ENCODE results near the gene HMCES.

The HMCES gene

DNA sequence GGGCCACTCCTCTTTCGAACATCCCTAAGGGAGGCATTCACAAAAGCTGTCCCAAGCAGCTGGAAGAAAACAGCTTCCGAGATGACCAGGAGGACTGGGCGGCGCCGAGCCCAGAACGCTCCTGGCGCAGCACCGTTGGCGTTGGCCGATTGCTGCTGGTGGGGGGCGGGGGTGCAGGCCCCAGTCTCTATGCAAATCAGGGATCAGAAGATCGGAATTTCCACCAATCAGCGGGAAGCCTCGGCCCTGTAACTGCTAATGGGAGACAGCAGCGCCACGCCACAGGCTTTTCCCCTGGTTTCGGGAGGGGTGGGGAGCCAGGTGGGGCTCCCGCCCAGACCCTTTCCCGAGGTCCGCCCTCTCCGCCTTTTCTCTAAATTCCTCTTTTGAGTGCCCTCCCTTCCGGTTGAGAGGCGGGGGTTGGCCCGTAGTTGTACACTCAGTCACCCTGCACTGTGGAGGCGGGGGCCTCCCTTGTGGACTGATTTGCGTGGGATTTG, 27.0 kb downstream of the HMCES start:
- no peak for DNase-seq

DNA sequence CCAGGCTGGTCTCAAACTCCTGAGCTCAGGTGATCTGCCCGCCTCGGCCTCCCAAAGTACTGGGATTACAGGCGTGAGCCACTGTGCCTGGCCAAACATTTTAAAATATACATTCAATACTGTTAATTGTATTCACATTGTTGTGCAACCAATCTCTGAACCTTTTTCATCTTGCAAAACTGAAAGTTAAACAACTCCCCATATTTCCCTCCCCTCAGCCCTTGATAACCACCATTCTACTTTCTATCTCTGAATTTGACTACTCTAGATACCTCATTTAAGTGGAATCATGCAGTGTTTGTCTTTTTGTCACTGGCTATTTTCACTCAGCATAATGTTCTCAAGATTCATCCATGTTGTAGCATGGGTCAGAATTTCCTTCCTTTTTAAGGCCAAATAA, 30.0 kb downstream of the HMCES start:
- no peak for DNase-seq

DNA sequence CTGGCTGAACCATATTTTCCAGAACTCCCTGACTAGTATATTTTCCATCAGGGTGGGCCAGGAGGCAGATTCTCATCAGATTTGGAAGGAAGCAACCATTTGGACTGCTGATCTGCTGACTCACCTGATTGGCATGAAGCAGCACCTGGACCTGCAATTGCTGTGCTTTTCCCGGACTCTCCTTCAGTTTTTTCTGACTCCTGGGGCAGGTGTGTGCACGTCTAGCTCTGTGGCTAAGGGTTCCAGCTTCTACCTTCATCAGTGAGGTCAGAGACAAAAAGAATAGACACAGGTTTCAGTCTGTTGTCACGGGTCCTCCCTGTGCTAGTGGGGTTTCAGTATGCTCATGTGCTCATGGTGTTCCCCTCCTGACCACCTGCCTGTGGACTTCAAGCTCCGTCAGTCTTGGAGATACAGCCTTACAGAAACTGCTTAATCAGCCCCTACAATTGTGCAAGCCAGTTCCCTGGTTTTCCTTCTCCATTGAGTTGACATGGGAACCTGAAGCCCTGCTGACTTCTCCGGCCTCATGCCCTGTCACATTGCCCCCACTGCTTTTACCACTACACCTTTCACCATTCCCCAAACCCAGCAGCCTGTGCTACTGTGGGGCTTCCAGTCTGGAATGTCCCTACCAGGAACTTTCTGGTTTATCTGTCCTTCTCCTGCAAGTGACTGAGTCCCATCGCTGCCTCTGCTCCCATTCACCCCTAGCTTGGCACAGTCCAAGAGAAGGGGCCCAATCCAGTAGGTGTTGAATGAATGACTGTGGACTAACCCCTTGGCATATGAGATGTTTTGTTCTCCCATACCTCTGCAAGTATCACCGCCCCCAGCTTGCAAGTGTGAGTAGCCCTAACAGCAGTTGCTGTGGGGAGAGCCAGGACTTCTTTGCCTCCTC, 31.7 kb downstream of the HMCES start:
- DNase-seq, result no peak

DNA sequence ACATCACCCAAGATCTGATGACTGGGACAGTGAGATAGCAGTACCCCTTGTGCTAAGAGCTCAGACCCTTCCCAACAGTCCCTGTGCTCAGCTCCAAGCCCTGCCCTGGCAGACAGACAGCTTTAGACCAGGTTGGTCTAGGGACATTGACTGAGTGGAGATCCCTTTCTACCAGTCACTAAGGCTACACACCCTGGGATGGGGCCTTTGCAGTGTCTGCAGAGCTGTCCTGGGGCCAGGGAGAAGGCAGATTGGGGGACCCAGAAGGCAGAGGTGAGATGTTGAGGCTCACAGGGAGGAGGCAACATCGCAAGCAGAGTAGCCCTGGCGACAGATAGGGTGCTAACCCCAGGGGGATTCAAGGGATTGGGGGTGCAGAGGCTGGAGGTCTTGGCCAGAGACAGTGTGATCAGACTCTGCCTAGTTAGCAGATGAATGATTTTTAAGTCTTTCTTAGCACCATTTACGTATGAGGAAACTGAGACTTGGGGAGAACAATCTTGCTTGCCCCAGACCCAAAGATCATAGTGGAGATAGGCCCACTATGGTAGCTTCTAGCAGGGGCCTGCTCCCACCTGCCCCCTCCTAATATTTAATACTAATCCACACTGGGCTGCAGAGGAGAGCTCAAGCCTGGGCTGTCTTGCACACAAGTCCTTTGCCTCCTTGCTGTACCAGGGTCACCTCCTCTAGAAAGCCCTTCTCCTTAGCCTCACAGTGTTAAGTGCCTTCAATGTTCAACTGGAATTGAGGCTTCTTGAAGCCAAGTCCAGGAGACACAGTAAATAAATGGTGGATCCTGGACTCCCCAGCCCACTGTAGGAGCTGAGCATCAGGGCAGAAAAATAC, 32.6 kb downstream of the HMCES start:
- no peak for DNase-seq

DNA sequence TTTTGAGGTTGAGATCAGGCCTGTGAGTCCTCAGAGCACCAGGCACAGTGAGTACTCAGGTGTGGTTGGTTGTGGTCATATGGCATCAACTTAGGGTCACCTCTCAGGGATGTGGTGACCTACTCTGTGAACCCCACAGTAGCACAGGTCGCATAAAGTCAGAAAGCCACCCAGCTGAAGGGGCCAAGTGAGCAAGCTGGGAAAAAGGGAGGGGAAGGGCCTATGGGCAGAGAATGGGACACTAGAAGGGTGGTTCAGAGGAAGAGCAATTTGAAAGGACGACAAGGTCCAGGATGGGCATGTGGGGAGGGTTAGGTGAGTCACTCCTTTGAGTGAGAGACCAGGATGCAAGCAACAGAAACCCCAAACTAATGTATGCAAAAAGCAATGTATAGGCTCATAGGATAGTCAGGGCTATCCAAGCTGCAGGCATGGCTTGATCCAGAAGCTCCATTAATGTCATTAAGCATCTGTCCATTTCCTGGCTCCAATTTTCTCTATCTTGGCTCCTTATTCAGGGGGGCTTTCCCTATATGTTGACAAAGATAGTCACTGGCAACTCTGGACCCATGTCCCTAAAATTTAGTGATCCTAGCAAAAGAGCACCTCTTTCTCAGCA, 33.5 kb downstream of the HMCES start:
- no peak for DNase-seq

DNA sequence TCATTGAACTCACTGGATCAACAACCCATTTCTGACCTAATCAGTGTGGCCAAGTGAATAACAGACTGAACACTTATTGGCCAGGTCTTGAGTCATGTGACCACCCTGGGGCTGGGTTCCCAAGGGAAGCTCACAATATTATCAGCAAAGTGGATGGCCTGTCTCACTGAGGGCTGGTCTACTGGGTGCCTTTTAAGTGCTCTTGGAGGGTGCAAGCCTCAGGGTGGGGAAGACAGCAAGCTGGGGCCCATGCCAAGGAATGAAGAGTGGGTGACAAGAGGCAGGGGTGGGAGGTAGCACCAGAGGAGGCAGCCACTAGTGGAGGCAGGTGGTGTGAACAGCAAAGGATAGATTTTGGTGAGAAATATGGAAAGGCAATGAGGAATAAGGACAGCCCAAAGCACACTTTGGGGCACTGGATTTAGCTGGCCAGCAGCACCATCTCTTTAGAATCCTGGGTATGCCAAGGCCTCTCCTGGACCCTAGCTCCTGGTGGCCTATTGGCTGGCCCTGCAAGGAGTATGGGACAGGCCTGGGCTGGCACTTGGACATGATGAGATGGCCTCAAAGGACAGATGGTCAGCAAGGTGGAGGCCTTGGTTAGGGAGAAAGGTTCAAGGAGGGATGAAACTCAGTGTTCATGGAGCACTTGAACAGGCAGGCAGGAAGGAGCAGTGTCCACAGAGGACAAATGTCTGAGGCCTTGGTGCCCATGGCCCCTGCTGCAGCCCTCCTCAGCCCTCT, 34.2 kb downstream of the HMCES start:
- no peak for DNase-seq

DNA sequence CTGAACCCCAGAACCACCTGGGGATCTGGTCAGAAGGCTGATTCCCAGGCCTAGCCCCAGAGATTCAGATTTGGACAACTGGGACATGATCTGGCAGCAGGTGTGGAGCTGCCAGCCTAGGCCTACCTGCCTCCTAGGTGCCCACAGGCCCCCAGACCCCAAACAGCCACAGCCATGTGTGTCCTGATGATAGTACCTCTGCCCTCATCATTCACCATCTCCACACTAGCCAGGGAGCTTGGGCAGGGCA, 34.7 kb downstream of the HMCES start:
- DNase-seq, result no peak

DNA sequence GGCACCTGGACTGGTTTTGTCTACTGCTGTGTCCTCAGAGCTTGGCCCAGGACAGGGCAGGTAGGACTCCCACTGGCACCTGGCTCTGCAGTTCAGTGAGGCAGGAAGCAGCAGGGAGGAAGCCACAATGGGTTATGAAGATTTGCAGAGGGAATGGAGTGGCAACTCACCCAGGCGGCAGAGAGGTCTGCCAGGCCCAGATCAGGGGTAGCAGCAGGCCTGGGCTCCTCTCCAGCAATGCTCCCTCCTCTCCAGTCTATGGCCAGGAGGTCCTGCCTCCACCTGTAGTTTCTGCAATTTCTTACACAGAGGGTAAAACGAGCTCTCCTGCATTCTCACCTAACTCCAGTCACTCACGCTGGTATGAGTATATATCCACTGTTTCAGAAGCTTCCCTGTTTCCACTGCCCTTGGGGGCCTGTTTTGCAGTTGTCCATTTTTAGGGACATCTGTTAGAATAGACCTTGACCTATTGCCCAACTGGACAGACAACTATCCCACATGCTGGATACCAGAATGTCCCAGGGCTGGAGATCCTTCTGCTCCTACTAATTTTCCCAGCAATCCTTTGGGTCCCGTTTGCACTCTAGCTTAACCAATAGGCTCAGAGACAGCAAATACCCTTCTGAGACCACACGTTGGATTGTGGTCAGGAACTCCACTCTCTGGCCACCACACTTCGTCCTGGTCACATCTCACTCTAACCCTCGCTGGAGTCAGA, 35.2 kb downstream of the HMCES start:
- DNase-seq, result no peak

DNA sequence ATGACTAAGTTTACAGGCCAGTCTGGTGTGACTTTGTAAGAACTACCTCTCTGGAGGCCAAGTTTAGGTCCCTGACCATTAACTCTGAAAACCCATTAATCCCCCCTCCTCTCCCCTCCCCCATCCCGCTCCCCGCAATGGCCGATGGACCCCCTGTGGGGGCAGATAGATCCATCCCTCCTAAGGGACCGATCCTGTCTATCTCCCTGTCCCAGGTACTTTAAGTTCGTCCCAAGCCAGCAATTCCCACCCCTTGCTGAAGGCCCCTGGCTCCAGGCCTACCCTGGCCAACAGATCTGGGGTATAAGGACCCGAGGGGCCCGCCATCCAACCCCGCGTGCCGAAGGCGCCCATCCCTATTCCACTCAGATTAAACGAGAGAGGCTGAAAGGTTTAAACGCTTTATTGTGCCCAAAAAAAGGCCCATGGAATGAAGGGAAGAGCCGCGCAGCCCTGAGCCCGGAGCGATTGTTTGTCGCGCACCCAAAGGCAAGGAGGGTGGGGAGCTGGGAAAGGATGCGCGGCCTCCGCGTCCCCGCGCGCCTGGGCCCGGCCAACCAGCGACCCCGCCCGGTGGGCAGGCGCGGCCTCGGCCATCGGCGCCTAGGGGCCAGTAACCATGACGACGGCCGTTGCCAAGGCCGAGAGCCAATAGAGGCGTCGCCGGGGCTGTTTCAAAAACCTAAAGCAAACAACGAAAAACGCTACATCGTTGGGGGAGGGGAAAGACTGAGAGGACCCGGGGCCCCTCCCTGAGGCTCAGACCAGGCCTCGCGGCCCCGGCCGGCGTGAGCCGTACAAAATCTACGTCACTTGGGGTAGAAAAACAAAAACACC, 35.9 kb downstream of the HMCES start:
- peak; percentile 95 for DNase-seq

DNA sequence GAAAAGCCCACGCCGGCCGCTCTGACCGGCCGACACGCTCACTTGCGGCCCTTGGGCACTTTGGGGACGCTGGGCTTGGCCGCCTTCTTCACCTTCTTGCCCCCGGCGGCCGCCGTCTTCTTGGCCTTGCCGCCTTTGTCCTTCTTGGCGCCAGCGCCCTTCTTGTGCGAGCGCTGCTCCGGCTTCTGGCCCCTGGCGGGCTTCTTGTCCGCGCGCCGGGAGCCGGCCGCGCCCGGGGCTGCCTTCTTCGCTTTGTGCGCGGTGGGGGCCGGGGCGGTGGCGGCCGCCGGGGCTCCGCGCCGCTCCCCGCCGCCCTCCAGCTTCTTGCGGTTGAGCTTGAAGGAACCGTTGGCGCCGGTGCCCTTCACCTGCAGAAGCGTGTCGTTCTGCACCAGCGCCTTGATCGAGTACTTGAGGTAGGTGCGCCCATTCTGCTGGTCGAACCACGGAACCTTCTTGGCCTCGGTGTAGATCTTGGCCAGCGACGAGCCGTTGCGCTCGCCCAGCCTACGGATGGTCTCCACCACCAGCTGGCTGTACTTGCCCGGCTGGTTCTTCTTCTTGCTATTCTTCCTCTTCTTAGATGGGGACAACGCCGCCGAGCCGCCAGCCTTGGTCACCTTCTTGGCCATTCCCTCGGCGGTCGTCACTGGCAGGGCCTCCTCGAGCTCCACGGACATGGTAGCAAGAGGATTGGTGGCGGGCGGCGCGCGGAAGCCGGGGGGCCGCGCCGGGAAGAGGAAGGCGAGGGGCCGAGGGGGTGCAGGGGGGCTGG, 36.7 kb downstream of the HMCES start:
- DNase-seq, result no peak

DNA sequence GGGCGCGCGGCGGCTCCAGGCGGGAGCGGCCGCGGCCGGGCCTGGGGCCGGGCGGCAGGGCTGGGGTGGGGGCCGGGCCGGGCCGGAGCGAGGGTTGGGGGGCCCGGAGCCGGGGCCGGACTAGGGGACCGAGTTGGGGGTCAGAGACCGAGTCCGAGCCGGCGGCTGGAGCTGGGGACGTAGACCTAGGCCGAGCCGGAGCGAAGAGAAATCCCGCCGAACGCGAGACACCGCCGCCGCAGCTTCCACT, 37.3 kb downstream of the HMCES start:
- DNase-seq, result no peak

DNA sequence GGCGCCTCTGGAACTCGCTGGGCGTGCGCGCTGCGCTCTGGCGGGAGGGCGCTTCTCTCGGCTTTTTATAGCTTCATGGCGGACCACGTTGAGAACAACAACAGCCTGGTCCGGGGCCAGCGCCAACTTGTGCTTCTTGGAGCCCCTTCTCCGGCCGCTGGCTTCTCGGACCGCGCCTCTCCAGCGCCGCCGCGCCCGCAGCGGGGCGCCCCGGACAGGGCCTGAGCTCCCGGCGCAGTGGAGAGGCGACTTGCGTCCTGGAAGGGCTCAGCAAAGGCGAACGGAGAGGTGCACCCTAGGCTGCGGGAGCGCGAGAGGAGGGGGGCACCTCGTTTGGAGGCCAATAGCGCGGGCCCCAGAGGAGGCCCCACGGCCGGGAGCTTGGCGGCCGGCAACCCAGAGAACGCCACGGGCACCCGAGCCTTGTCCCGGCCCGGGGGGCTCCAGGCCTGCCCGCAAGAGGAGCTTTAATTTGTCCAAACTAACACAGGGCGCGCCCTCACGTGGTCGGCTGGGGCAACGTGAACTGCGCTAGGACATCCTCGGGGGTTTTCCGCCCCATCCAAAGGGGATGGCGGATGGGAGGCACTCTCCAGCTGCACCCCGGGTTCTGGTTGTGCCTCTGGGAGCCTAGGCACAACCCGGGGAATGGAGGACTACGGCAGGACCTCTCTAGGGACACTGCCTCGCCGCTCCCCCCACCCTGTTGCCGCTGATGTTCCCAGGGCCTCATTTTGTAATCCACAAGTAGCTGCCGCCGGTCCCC, 37.8 kb downstream of the HMCES start:
- peak; percentile 84 for DNase-seq

DNA sequence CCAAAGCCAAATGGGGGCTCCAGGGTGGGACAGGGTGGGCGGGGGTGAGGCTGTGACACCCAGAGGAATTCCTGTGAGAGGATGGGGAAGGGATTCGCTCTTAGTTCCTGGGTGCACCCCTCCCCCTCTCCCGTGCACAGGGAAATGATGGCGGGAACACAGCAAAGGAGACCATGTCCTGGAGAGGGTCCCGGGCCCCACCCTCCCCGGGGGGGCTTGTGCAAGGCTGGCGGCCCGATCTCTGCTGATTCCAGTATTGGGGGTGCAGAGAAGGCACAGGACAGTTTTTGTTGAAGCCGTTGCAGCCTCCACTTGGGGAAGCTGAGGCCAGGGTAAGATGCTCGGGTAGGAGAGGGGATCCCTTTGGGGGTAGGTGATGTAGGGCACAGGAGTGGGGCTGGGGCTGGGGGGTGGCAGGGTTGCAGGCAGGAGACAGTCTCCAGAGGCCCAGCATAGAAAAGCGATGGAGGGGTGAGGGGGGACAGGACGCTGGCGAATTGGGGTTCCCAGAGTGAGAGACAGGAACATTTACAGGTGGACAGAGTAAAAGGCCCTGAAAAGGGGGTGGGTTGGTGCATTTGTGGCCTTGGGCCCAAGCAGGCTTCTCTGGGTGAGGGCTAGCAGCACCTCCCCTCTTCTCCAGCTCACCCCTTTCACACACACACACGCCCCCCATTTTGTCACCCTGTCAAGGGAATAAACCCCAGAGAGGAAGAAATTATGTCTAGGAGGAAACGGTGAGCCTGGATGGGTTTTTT, 38.5 kb downstream of the HMCES start:
- DNase-seq, result no peak

DNA sequence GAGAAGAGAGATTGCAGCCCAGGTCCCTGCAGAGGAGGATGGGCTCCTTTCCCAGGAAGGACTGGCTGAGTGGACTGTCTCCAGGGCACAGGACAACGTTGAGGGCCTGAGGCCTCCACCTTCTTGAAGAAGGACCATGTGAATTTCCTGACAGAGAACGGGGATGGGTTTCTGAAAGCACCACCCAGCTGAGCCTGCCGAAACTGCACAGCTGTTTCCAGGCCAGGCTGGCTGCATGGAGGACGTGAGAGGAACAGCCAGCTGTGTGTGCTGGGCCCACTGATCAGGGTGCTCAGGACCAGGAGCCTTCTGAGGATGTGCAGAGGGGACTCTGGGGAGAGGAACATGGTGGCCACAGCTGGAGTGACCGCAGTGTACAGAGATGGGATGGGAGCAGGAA, 39.2 kb downstream of the HMCES start:
- no peak for DNase-seq

DNA sequence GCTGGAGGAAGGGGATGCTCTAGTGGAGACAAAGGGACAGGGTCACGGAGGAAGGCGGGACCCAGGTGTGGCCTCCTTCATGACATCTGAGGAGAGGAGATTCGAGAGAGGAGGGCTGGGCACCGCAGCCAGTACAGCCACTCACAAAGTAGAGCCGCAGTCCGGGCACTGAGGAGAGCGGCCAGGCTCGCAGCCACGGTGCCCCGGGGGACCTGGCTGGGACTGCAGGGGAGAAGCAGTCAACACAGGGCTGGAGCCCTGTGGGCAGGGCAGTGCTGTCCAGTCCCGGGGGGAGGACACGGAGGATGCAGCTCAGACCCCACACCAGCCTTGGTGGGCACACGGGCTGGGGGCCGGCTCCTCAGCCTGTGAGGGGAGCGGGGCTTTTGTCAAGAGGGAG, 40.3 kb downstream of the HMCES start:
- no peak for DNase-seq

DNA sequence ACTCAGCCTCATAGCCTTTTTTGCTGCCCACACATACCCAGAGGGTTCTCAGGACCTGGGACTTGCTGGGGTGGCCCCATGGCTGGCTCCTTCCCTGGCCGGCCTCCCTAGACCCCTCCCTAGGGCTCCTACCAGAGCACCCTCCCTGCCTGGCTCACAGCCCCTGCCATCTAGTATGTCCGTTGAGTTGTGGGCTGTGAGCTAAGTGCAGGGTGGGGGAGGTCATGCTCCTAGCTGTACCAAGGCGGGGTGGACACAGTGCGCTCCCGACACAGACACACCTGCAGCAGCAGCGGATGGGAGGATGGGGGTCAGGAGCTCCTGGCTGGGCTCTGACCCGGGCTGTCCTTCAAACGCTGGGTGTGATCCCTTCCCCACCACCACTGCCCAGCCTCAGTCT, 41.6 kb downstream of the HMCES start:
- DNase-seq, result no peak

DNA sequence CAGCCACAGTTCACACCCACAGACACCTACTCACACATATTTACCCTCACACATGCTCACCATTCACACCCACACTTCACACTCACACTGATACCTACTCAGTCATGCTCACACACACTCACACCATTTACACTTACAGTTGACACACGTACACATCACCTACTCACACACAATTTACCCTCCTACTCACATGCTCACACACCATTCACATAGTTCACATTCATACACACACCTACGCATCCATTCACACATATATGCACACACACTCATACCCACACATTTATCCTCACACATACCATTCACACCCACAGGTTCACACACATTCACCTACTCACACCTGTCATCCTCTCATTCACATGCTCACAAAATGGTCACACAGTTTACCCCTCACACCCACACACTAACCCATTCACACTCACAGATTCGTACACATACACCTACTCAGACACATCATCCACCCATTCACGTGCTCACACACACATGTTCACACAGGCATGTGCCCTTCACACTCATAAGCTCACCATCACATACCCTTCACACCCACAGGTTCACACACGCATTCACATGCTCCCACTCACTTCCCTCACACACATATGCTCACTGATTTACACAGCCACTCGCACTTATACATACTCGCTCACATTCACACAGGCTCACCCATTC, 42.3 kb downstream of the HMCES start:
- no peak for DNase-seq

DNA sequence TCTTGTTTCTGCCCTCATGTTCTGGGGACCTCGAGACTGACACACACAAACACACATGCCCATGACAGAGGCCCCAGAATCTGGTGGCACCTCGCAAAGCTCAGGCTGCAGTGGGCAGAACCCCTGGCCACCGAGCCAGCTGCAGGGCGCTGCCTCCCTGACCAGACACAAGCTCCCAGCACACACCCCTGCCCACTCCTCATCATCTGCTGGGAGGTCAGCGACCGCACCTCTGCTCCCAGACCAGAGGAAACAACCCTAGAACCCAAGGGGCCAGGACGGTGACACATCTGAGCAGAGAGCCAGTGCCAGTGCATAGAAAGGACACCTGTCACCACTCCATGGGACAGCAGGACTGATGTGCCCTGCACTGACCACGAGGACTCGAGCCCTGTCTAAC, 43.2 kb downstream of the HMCES start:
- no peak for DNase-seq

Data from NCI-H1092 (cell line).